CD14-positive monocyte (primary cell): ENCODE data around the gene C11orf98. TPM values are rescaled to one million over a fixed set of nuclear protein-coding genes. Genes with fewer than 3 reads are reported as not detected.
A peak's percentile ranks its signal among the peaks of the same experiment; 100 is the strongest.

ENCODE experiments used
- DNase-seq, 3 donors: peaks; one replicate each; pipeline ENCODE4 v3.0.0-alpha.2; 2011 to 2022
- H2AFZ ChIP-seq: 2 replicates; pipeline ENCODE4 v1.6.0; 2012; ENCODE audit warnings: mild to moderate bottlenecking, low read depth, low read length, inconsistent platforms; ENCODE audit not compliant: insufficient read depth, poor library complexity, severe bottlenecking
- H3K27ac ChIP-seq, 2 donors: 1 replicate in 1 of 2; 2 replicates in 1 of 2; pipeline ENCODE4 v1.5.1; 2012 to 2013; ENCODE audit warnings: low read length in 2 of 2, control low read depth in 1 of 2, inconsistent platforms in 1 of 2, low read depth in 1 of 2, mild to moderate bottlenecking in 1 of 2
- H3K27me3 ChIP-seq, 2 donors: one replicate each; pipeline versions ENCODE4 v1.6.0 to v1.6.1; 2011 to 2013; ENCODE audit warnings: low read length in 2 of 2; ENCODE audit not compliant: control insufficient read depth in 2 of 2, insufficient read depth in 2 of 2
- H3K36me3 ChIP-seq, 2 donors: replicated peaks in 1 of 2; 1 replicate in 1 of 2; 2 replicates in 1 of 2; pipeline versions ENCODE4 v1.5.1 to v1.6.1; 2012 to 2013; ENCODE audit warnings: low read length in 2 of 2, control low read depth in 1 of 2, inconsistent platforms in 1 of 2, mild to moderate bottlenecking in 1 of 2; ENCODE audit not compliant: insufficient read depth in 2 of 2, control insufficient read depth in 1 of 2
- H3K4me1 ChIP-seq, 2 donors: 1 replicate in 1 of 2; 2 replicates in 1 of 2; pipeline versions ENCODE4 v1.5.1 to v1.6.1; 2012 to 2013; ENCODE audit warnings: low read length in 2 of 2, control low read depth in 1 of 2, inconsistent platforms in 1 of 2, mild to moderate bottlenecking in 1 of 2, moderate library complexity in 1 of 2; ENCODE audit not compliant: insufficient read depth in 2 of 2, control insufficient read depth in 1 of 2
- H3K4me2 ChIP-seq: replicated peaks from 2 replicates; pipeline ENCODE3; 2012; ENCODE audit warnings: low read length, moderate library complexity, mild to moderate bottlenecking; ENCODE audit not compliant: poor library complexity, severe bottlenecking; ENCODE audit errors: extremely low read depth
- H3K4me3 ChIP-seq, 3 experiments: fragments of 200-600 bp in 1 of 3; sonication (generic) in 1 of 3; replicated peaks in 1 of 3; 1 replicate in 2 of 3; 2 replicates in 1 of 3; pipeline ENCODE4 v1.5.1; 2011 to 2013; ENCODE audit warnings: low read length in 3 of 3, mild to moderate bottlenecking in 3 of 3, control low read depth in 2 of 3, low read depth in 2 of 3, inconsistent platforms in 1 of 3, moderate library complexity in 1 of 3
- H3K79me2 ChIP-seq: 2 replicates; pipeline ENCODE4 v1.6.0; 2012; ENCODE audit warnings: mild to moderate bottlenecking, control low read depth, inconsistent platforms, low read length, moderate library complexity; ENCODE audit not compliant: insufficient read depth
- H3K9ac ChIP-seq: 2 replicates; pipeline ENCODE4 v1.6.0; 2017; ENCODE audit warnings: low read length, mild to moderate bottlenecking; ENCODE audit not compliant: insufficient read depth, poor library complexity, severe bottlenecking
- H3K9me3 ChIP-seq, 2 donors: replicated peaks in 1 of 2; 1 replicate in 1 of 2; 2 replicates in 1 of 2; pipeline versions ENCODE4 v1.5.1 to v1.6.1; 2012 to 2013; ENCODE audit warnings: low read length in 2 of 2, control low read depth in 1 of 2; ENCODE audit not compliant: control insufficient read depth in 1 of 2, insufficient read depth in 1 of 2
- H4K20me1 ChIP-seq: 2 replicates; pipeline ENCODE4 v1.6.0; 2012; ENCODE audit warnings: mild to moderate bottlenecking, low read length, control low read depth, moderate library complexity; ENCODE audit not compliant: insufficient read depth
- H3K27ac Mint-ChIP-seq, 7 donors: one replicate each; pipeline ENCODE4 v1.8.0; 2020; ENCODE audit warnings: mild to moderate bottlenecking in 7 of 7, mixed read lengths in 7 of 7, moderate library complexity in 6 of 7, inconsistent platforms in 2 of 7
- H3K27me3 Mint-ChIP-seq, 3 donors: one replicate each; pipeline ENCODE4 v1.8.0; 2021 to 2022; ENCODE audit warnings: low read depth in 3 of 3, mild to moderate bottlenecking in 3 of 3, mixed read lengths in 3 of 3, moderate library complexity in 3 of 3, inconsistent platforms in 1 of 3
- H3K36me3 Mint-ChIP-seq, 2 donors: one replicate each; pipeline ENCODE4 v1.8.0; 2020; ENCODE audit warnings: mixed read lengths in 2 of 2, inconsistent platforms in 1 of 2, mild to moderate bottlenecking in 1 of 2
- H3K4me1 Mint-ChIP-seq: one replicate; pipeline ENCODE4 v1.8.0; 2020; ENCODE audit warnings: mild to moderate bottlenecking, mixed read lengths
- H3K4me3 Mint-ChIP-seq, 2 donors: one replicate each; pipeline ENCODE4 v1.8.0; 2020; ENCODE audit warnings: mild to moderate bottlenecking in 2 of 2, mixed read lengths in 2 of 2, moderate library complexity in 1 of 2
- H3K9me3 Mint-ChIP-seq, 7 donors: one replicate each; pipeline ENCODE4 v1.8.0; 2020 to 2022; ENCODE audit warnings: mixed read lengths in 7 of 7, mild to moderate bottlenecking in 6 of 7, moderate library complexity in 6 of 7, inconsistent platforms in 2 of 7
- CTCF ChIP-seq: fragments of 200-600 bp; IDR thresholded peaks from one replicate; pipeline ENCODE4 v1.8.0; 2022; ENCODE audit warnings: antibody characterized with exemption, mild to moderate bottlenecking
- WGBS: methylation state at CpG from one replicate; pipeline ENCODE4 v1.1.5; 2013; ENCODE audit warnings: missing lambda C conversion rate; ENCODE audit not compliant: insufficient coverage; 5-methylcytosine and 5-hydroxymethylcytosine counted together
- intact Hi-C, 2 donors: fragments of 100-400 bp; cut with micrococcal nuclease; formaldehyde crosslinking; loops; one replicate each; pipeline versions ENCODE4 v1.15.0 to v1.15.1; 2023
- polyA plus RNA-seq, 3 donors: library from polyadenylated mRNA; depleted of rRNA in 1 of 3; unstranded in 2 of 3; stranded (reverse) in 1 of 3; fragments of 300-500 nt in 2 of 3; fragments of >200 nt in 1 of 3; fragmentation: Illumina TruSeq in 2 of 3; gene quantifications; 1 replicate in 2 of 3; 2 replicates in 1 of 3; pipeline ENCODE4 v1.2.3, GENCODE V29; 2012 to 2021

The C11orf98 gene
- polyA plus RNA-seq, 3 donors: 25.9 to 78.2 (median 74.6) TPM

GRCh38 chr11:62678433-62678769 lies 13.4 kb upstream of the C11orf98 start:
- Histone ChIP-seq H3K4me3 (peak overlapping the region; percentile 77 to 98 (median 93)), H3K9ac (peak overlapping the region; percentile 99), H2AFZ (peak overlapping the region; percentile 95), H4K20me1 (peaks cover 24% of the 10 kb centered on the region), H3K9me3 (no peaks in the 10 kb centered on the region), H3K4me2 (peak overlapping the region; percentile 92), H3K27me3 (no peaks in the 10 kb centered on the region), H3K4me1 (peaks cover 16 to 33% of the 10 kb centered on the region in 2 donors), H3K36me3 (peaks cover 23 to 41% of the 10 kb centered on the region in 2 donors), H3K79me2 (peaks cover 53% of the 10 kb centered on the region), H3K27ac (peak overlapping the region; percentile 83 to 97)
- H3K27me3 Mint-ChIP-seq: peaks cover 0 to 3% (median 2%) of the 10 kb centered on the region in 3 donors
- H3K27ac Mint-ChIP-seq: peak overlapping the region; percentile 89 to 96 (median 93)
- intact Hi-C loops: loop anchor here in 1 of 2 donors (2.0 kb wide), 2 partner anchors 14 to 26 kb away; partner anchors contain the start of genes C11orf98, CSKMT and INTS5
- TF ChIP-seq CTCF: no peak
- 3% methylated on average over 6 of the region's 16 CpGs for WGBS
- H3K4me3 Mint-ChIP-seq: peak overlapping the region; percentile 87 to 93
- no peaks in the 10 kb centered on the region for H3K9me3 Mint-ChIP-seq
- peaks cover 37% of the 10 kb centered on the region for H3K4me1 Mint-ChIP-seq
- no peak for DNase-seq
- peaks cover 31 to 43% of the 10 kb centered on the region in 2 donors for H3K36me3 Mint-ChIP-seq

- 97% methylated on average over 12 of the region's 15 CpGs for WGBS
- H3K36me3 ChIP-seq: peaks cover 26 to 46% of the 10 kb centered on the region in 2 donors
- H3K27ac ChIP-seq: peak overlapping the region in 1 of 2 donors; percentile 97
- Mint-ChIP-seq H3K36me3 (peaks cover 31 to 47% of the 10 kb centered on the region in 2 donors), H3K27ac (peak overlapping the region in 6 of 7 donors; percentile 26 to 95 (median 92)), H3K27me3 (peaks cover 0 to 2% (median 1%) of the 10 kb centered on the region in 3 donors), H3K4me1 (peaks cover 44% of the 10 kb centered on the region), H3K9me3 (no peaks in the 10 kb centered on the region), H3K4me3 (peak overlapping the region; percentile 87 to 93)
- H3K79me2 ChIP-seq: peaks cover 60% of the 10 kb centered on the region
- TF ChIP-seq CTCF: no peak
- peak overlapping the region; percentile 92 for H3K4me2 ChIP-seq
- peak overlapping the region; percentile 99 for H3K9ac ChIP-seq
- H4K20me1 ChIP-seq: peaks cover 28% of the 10 kb centered on the region
- H3K4me1 ChIP-seq: peaks cover 22 to 40% of the 10 kb centered on the region in 2 donors
- peak overlapping the region; percentile 95 for H2AFZ ChIP-seq
- no peak for DNase-seq
- peak overlapping the region in 1 of 3 experiments; percentile 98 for H3K4me3 ChIP-seq
- no peaks in the 10 kb centered on the region for H3K9me3 ChIP-seq
- H3K27me3 ChIP-seq: no peaks in the 10 kb centered on the region
- intact Hi-C loops: loop anchor here in 1 of 2 donors (2.0 kb wide), 2 partner anchors 13 to 25 kb away; partner anchors contain the start of genes C11orf98, CSKMT and INTS5
Observed at GRCh38 chr11:62677714-62678113, 12.7 kb upstream of the C11orf98 start.
